Activated naive CD4-positive, alpha-beta T cell treated with anti-CD3 and anti-CD28 coated beads, Interleukin-2, amount 50 U/mL, for 24 hours (primary cell): ENCODE measurements around the gene ASL.
A peak's percentile ranks its signal among the peaks of the same experiment; 100 is the strongest.
"Not testable (repeated sequence)": the region's sequence is repeated elsewhere in the genome, so short reads cannot be mapped to it uniquely, and the experiment has no call there.

ENCODE experiments used
- H3K27ac Mint-ChIP-seq: one replicate; pipeline ENCODE4 v1.8.0; 2021; ENCODE audit warnings: mild to moderate bottlenecking, mixed read lengths
- H3K27me3 Mint-ChIP-seq: one replicate; pipeline ENCODE4 v1.8.0; 2021; ENCODE audit warnings: mixed read lengths
- H3K36me3 Mint-ChIP-seq: one replicate; pipeline ENCODE4 v1.8.0; 2021; ENCODE audit warnings: mixed read lengths
- H3K4me1 Mint-ChIP-seq: one replicate; pipeline ENCODE4 v1.8.0; 2021; ENCODE audit warnings: mixed read lengths
- H3K4me3 Mint-ChIP-seq: one replicate; pipeline ENCODE4 v1.8.0; 2021; ENCODE audit warnings: mild to moderate bottlenecking, mixed read lengths
- H3K9me3 Mint-ChIP-seq: one replicate; pipeline ENCODE4 v1.8.0; 2021; ENCODE audit warnings: mixed read lengths

The ASL gene

GRCh38 chr7:66125781-66126352 is 50.2 kb downstream of the ASL start:
- H3K4me3 Mint-ChIP-seq, H3K36me3 Mint-ChIP-seq, H3K27me3 Mint-ChIP-seq, H3K9me3 Mint-ChIP-seq: not testable (repeated sequence)
- Mint-ChIP-seq H3K27ac (peak overlapping the region; percentile 49), H3K4me1 (peaks cover 52% of the 10 kb centered on the region)

DNA sequence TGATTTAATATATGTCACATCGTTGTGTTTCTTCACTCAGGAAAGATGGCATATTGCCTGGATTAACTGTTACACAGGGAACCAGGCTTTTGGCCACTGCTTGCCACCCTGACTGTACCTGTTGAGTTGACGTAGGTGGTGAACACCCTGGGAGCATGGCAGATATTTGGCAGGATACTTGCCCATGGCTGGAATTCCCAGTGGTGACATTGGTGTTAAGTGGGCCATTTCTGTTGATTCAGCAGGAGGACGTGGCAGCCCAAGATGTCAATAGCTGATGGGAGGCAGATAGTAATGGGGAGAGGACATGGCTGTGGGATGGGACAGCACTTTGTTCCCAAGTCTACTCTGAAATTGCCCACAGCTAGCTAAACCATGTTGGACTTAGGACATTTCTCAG is 51.6 kb downstream of the ASL start:
- H3K9me3 Mint-ChIP-seq, H3K36me3 Mint-ChIP-seq, H3K4me3 Mint-ChIP-seq, H3K27me3 Mint-ChIP-seq, H3K27ac Mint-ChIP-seq: not testable (repeated sequence)
- peaks cover 51% of the 10 kb centered on the region for H3K4me1 Mint-ChIP-seq

DNA sequence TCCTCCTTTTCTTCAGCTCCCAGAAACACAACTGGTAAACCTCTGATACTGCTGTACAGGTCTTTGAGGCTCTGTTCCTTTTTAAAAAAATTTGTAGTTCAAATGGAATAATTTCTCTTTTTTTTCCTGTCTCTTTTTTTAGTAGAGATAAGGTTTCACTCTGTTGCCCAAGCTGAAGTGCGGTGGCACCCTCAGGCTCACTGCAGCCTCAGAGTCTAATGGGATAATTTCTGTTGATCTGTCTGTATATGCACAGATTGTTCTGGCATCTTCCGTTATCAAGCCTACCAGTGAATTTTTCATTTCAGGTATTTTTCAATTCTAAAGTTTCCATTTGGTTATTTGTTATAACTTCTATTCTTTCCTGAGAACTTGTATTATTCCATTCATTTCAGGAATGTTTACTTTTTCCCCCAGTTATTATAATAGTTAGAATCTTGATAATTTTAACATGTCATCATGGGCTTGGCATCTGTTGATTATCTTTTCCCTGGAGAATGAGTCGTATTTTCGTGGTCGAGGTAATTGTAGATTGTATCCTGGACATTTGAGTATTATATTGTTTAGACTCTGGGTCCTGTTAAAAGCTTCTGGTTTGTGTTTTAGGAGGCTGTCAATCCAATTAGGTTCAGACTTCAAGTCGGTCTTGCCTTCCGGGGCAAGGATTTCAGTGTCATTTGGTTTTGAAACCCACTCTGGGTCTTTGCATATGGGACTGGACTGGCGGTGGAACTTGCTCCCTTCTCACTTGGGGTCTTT is 63.6 kb downstream of the ASL start:
- H3K27ac Mint-ChIP-seq = peak overlapping the region; percentile 59
- H3K4me3 Mint-ChIP-seq = no peak overlapping the region
- H3K9me3 Mint-ChIP-seq = no peaks in the 10 kb centered on the region
- H3K4me1 Mint-ChIP-seq = peaks cover 5% of the 10 kb centered on the region
- H3K27me3 Mint-ChIP-seq = no peaks in the 10 kb centered on the region
- peaks cover 17% of the 10 kb centered on the region for H3K36me3 Mint-ChIP-seq

GRCh38 chr7:66140924-66141323 is 65.3 kb downstream of the ASL start:
- Mint-ChIP-seq H3K9me3 (no peaks in the 10 kb centered on the region), H3K4me1 (peaks cover 5% of the 10 kb centered on the region), H3K4me3 (no peak overlapping the region), H3K27ac (no peak overlapping the region), H3K27me3 (no peaks in the 10 kb centered on the region), H3K36me3 (peaks cover 14% of the 10 kb centered on the region)

DNA sequence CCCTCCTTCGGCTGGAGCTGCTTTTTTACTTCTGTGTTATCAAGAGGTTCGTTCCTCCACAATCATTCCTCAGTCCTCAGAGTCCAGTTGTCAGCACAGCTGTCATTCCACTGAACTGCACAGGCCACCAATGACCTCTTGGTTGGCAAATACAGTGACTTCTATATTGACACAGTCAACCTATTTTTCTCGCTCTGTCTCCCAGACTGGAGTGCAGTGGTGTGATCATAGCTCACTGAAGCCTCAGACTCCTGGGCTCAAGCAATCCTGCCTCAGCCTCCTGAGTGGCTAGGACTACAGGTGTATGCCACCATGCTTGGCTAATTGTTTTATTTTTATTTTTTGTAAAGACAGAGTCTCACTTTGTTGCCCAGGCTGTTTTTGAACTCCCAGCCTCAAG is 66.7 kb downstream of the ASL start:
- no peak overlapping the region for H3K27ac Mint-ChIP-seq
- H3K4me3 Mint-ChIP-seq = no peak overlapping the region
- peaks cover 17% of the 10 kb centered on the region for H3K36me3 Mint-ChIP-seq

GRCh38 chr7:66142996-66143395 is 67.4 kb downstream of the ASL start:
- no peaks in the 10 kb centered on the region for H3K27me3 Mint-ChIP-seq
- peaks cover 8% of the 10 kb centered on the region for H3K4me1 Mint-ChIP-seq
- no peak overlapping the region for H3K27ac Mint-ChIP-seq
- H3K36me3 Mint-ChIP-seq = peaks cover 17% of the 10 kb centered on the region
- no peak overlapping the region for H3K4me3 Mint-ChIP-seq
- no peaks in the 10 kb centered on the region for H3K9me3 Mint-ChIP-seq

More for the DNA sequence above, 66.7 kb downstream of the ASL start:
- Mint-ChIP-seq H3K9me3 (no peaks in the 10 kb centered on the region), H3K27me3 (no peaks in the 10 kb centered on the region), H3K4me1 (peaks cover 8% of the 10 kb centered on the region)
